Measurements from ENCODE around the gene SP8.

DNA sequence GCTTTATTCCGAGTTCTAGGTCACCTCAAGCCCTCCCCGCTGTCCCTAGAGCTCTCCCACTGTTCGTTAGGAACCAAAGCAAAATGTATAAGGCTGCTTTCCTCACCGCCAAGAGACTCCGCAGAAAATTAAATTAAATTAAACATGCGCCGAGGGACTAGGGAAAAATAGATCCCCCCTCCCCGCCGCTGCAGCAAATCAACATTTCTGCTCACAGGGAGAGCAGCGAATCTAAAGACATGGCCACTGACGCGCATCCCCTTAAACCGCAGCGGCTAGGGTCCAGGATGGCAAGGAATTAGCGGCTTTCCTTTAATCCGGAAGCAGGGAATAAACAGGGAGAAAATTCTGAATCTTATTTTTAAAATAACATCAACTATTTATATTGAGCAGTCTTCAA, 7.6 kb downstream of the SP8 start:
- TF ChIP-seq, protein P1, sequence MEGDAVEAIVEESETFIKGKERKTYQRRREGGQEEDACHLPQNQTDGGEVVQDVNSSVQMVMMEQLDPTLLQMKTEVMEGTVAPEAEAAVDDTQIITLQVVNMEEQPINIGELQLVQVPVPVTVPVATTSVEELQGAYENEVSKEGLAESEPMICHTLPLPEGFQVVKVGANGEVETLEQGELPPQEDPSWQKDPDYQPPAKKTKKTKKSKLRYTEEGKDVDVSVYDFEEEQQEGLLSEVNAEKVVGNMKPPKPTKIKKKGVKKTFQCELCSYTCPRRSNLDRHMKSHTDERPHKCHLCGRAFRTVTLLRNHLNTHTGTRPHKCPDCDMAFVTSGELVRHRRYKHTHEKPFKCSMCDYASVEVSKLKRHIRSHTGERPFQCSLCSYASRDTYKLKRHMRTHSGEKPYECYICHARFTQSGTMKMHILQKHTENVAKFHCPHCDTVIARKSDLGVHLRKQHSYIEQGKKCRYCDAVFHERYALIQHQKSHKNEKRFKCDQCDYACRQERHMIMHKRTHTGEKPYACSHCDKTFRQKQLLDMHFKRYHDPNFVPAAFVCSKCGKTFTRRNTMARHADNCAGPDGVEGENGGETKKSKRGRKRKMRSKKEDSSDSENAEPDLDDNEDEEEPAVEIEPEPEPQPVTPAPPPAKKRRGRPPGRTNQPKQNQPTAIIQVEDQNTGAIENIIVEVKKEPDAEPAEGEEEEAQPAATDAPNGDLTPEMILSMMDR (IDR thresholded peaks at IDR 0.05) = no peak
- no peak for TF ChIP-seq POLR2A (IDR thresholded peaks at IDR 0.05)

Data from testis (tissue), 2 donors.